CD14-positive monocyte (primary cell): Measurements from ENCODE around the gene ITPR2. TPM values are rescaled to one million over a fixed set of nuclear protein-coding genes. Genes with fewer than 3 reads are reported as not detected.

Source experiments
- DNase-seq, 3 donors: peaks; one replicate each; pipeline ENCODE4 v3.0.0-alpha.2; 2011 to 2022
- H2AFZ ChIP-seq: 2 replicates; pipeline ENCODE4 v1.6.0; 2012; ENCODE audit warnings: mild to moderate bottlenecking, low read depth, low read length, inconsistent platforms; ENCODE audit not compliant: insufficient read depth, poor library complexity, severe bottlenecking
- H3K27ac ChIP-seq, 2 donors: 1 replicate in 1 of 2; 2 replicates in 1 of 2; pipeline ENCODE4 v1.5.1; 2012 to 2013; ENCODE audit warnings: low read length in 2 of 2, control low read depth in 1 of 2, inconsistent platforms in 1 of 2, low read depth in 1 of 2, mild to moderate bottlenecking in 1 of 2
- H3K27me3 ChIP-seq, 2 donors: one replicate each; pipeline versions ENCODE4 v1.6.0 to v1.6.1; 2011 to 2013; ENCODE audit warnings: low read length in 2 of 2; ENCODE audit not compliant: control insufficient read depth in 2 of 2, insufficient read depth in 2 of 2
- H3K36me3 ChIP-seq, 2 donors: replicated peaks in 1 of 2; 1 replicate in 1 of 2; 2 replicates in 1 of 2; pipeline versions ENCODE4 v1.5.1 to v1.6.1; 2012 to 2013; ENCODE audit warnings: low read length in 2 of 2, control low read depth in 1 of 2, inconsistent platforms in 1 of 2, mild to moderate bottlenecking in 1 of 2; ENCODE audit not compliant: insufficient read depth in 2 of 2, control insufficient read depth in 1 of 2
- H3K4me1 ChIP-seq, 2 donors: 1 replicate in 1 of 2; 2 replicates in 1 of 2; pipeline versions ENCODE4 v1.5.1 to v1.6.1; 2012 to 2013; ENCODE audit warnings: low read length in 2 of 2, control low read depth in 1 of 2, inconsistent platforms in 1 of 2, mild to moderate bottlenecking in 1 of 2, moderate library complexity in 1 of 2; ENCODE audit not compliant: insufficient read depth in 2 of 2, control insufficient read depth in 1 of 2
- H3K4me2 ChIP-seq: replicated peaks from 2 replicates; pipeline ENCODE3; 2012; ENCODE audit warnings: low read length, moderate library complexity, mild to moderate bottlenecking; ENCODE audit not compliant: poor library complexity, severe bottlenecking; ENCODE audit errors: extremely low read depth
- H3K4me3 ChIP-seq, 3 experiments: fragments of 200-600 bp in 1 of 3; sonication (generic) in 1 of 3; replicated peaks in 1 of 3; 1 replicate in 2 of 3; 2 replicates in 1 of 3; pipeline ENCODE4 v1.5.1; 2011 to 2013; ENCODE audit warnings: low read length in 3 of 3, mild to moderate bottlenecking in 3 of 3, control low read depth in 2 of 3, low read depth in 2 of 3, inconsistent platforms in 1 of 3, moderate library complexity in 1 of 3
- H3K79me2 ChIP-seq: 2 replicates; pipeline ENCODE4 v1.6.0; 2012; ENCODE audit warnings: mild to moderate bottlenecking, control low read depth, inconsistent platforms, low read length, moderate library complexity; ENCODE audit not compliant: insufficient read depth
- H3K9ac ChIP-seq: 2 replicates; pipeline ENCODE4 v1.6.0; 2017; ENCODE audit warnings: low read length, mild to moderate bottlenecking; ENCODE audit not compliant: insufficient read depth, poor library complexity, severe bottlenecking
- H3K9me3 ChIP-seq, 2 donors: replicated peaks in 1 of 2; 1 replicate in 1 of 2; 2 replicates in 1 of 2; pipeline versions ENCODE4 v1.5.1 to v1.6.1; 2012 to 2013; ENCODE audit warnings: low read length in 2 of 2, control low read depth in 1 of 2; ENCODE audit not compliant: control insufficient read depth in 1 of 2, insufficient read depth in 1 of 2
- H4K20me1 ChIP-seq: 2 replicates; pipeline ENCODE4 v1.6.0; 2012; ENCODE audit warnings: mild to moderate bottlenecking, low read length, control low read depth, moderate library complexity; ENCODE audit not compliant: insufficient read depth
- H3K27ac Mint-ChIP-seq, 7 donors: one replicate each; pipeline ENCODE4 v1.8.0; 2020; ENCODE audit warnings: mild to moderate bottlenecking in 7 of 7, mixed read lengths in 7 of 7, moderate library complexity in 6 of 7, inconsistent platforms in 2 of 7
- H3K27me3 Mint-ChIP-seq, 3 donors: one replicate each; pipeline ENCODE4 v1.8.0; 2021 to 2022; ENCODE audit warnings: low read depth in 3 of 3, mild to moderate bottlenecking in 3 of 3, mixed read lengths in 3 of 3, moderate library complexity in 3 of 3, inconsistent platforms in 1 of 3
- H3K36me3 Mint-ChIP-seq, 2 donors: one replicate each; pipeline ENCODE4 v1.8.0; 2020; ENCODE audit warnings: mixed read lengths in 2 of 2, inconsistent platforms in 1 of 2, mild to moderate bottlenecking in 1 of 2
- H3K4me1 Mint-ChIP-seq: one replicate; pipeline ENCODE4 v1.8.0; 2020; ENCODE audit warnings: mild to moderate bottlenecking, mixed read lengths
- H3K4me3 Mint-ChIP-seq, 2 donors: one replicate each; pipeline ENCODE4 v1.8.0; 2020; ENCODE audit warnings: mild to moderate bottlenecking in 2 of 2, mixed read lengths in 2 of 2, moderate library complexity in 1 of 2
- H3K9me3 Mint-ChIP-seq, 7 donors: one replicate each; pipeline ENCODE4 v1.8.0; 2020 to 2022; ENCODE audit warnings: mixed read lengths in 7 of 7, mild to moderate bottlenecking in 6 of 7, moderate library complexity in 6 of 7, inconsistent platforms in 2 of 7
- CTCF ChIP-seq: fragments of 200-600 bp; IDR thresholded peaks from one replicate; pipeline ENCODE4 v1.8.0; 2022; ENCODE audit warnings: antibody characterized with exemption, mild to moderate bottlenecking
- intact Hi-C, 2 donors: fragments of 100-400 bp; cut with micrococcal nuclease; formaldehyde crosslinking; loops; one replicate each; pipeline versions ENCODE4 v1.15.0 to v1.15.1; 2023
- polyA plus RNA-seq, 3 donors: library from polyadenylated mRNA; depleted of rRNA in 1 of 3; unstranded in 2 of 3; stranded (reverse) in 1 of 3; fragments of 300-500 nt in 2 of 3; fragments of >200 nt in 1 of 3; fragmentation: Illumina TruSeq in 2 of 3; gene quantifications; 1 replicate in 2 of 3; 2 replicates in 1 of 3; pipeline ENCODE4 v1.2.3, GENCODE V29; 2012 to 2021

ITPR2 gene
- polyA plus RNA-seq, 3 donors, result 2.7 to 6.4 (median 5.7) TPM

GRCh38 chr12:26799741-26800140 is 33.3 kb downstream of the ITPR2 start:
- peak overlapping the region in 1 of 2 donors; percentile 17 for H3K27ac ChIP-seq
- Mint-ChIP-seq H3K4me1 (peaks cover 27% of the 10 kb centered on the region), H3K36me3 (peaks cover 4 to 13% of the 10 kb centered on the region in 2 donors), H3K9me3 (no peaks in the 10 kb centered on the region), H3K4me3 (no peak overlapping the region), H3K27ac (peak overlapping the region in 1 of 7 donors; percentile 83), H3K27me3 (no peaks in the 10 kb centered on the region)
- H3K9ac ChIP-seq, result no peak overlapping the region
- peaks cover 15% of the 10 kb centered on the region for H3K79me2 ChIP-seq
- no peaks in the 10 kb centered on the region for H3K9me3 ChIP-seq
- no peak overlapping the region for H2AFZ ChIP-seq
- intact Hi-C loops, result no loop called here
- no peak overlapping the region for H3K4me3 ChIP-seq
- DNase-seq, result no peak
- peaks cover 11 to 22% of the 10 kb centered on the region in 2 donors for H3K4me1 ChIP-seq
- peaks cover 30% of the 10 kb centered on the region for H4K20me1 ChIP-seq
- H3K36me3 ChIP-seq, result no peaks in the 10 kb centered on the region
- H3K27me3 ChIP-seq, result no peaks in the 10 kb centered on the region
- H3K4me2 ChIP-seq, result no peak overlapping the region
- TF ChIP-seq CTCF, result no peak

GRCh38 chr12:26798640-26799039 is 34.4 kb downstream of the ITPR2 start:
- H3K27me3 Mint-ChIP-seq, result no peaks in the 10 kb centered on the region
- H2AFZ ChIP-seq, result no peak overlapping the region
- H3K36me3 ChIP-seq, result no peaks in the 10 kb centered on the region
- H3K4me3 Mint-ChIP-seq, result no peak overlapping the region
- H3K4me3 ChIP-seq, result no peak overlapping the region
- H3K9ac ChIP-seq, result no peak overlapping the region
- no peak for TF ChIP-seq CTCF
- no peak overlapping the region for H3K27ac ChIP-seq
- H3K9me3 ChIP-seq, result no peaks in the 10 kb centered on the region
- intact Hi-C loops, result no loop called here
- H3K27me3 ChIP-seq, result no peaks in the 10 kb centered on the region
- DNase-seq, result no peak
- H3K4me1 ChIP-seq, result peaks cover 11 to 22% of the 10 kb centered on the region in 2 donors
- peaks cover 4 to 13% of the 10 kb centered on the region in 2 donors for H3K36me3 Mint-ChIP-seq
- H3K4me1 Mint-ChIP-seq, result peaks cover 26% of the 10 kb centered on the region
- H3K4me2 ChIP-seq, result no peak overlapping the region
- H3K27ac Mint-ChIP-seq, result no peak overlapping the region
- no peaks in the 10 kb centered on the region for H3K9me3 Mint-ChIP-seq
- peaks cover 25% of the 10 kb centered on the region for H4K20me1 ChIP-seq
- peaks cover 16% of the 10 kb centered on the region for H3K79me2 ChIP-seq
